Measurements from ENCODE around the gene AKR1C2. TPM values are rescaled to one million over a fixed set of nuclear protein-coding genes. Genes with fewer than 3 reads are reported as not detected.
A peak's percentile ranks its signal among the peaks of the same experiment; 100 is the strongest.
"Not testable (repeated sequence)": the region's sequence is repeated elsewhere in the genome, so short reads cannot be mapped to it uniquely, and the experiment has no call there.

AKR1C2 gene
- total and polyA plus RNA-seq, 7 experiments from 2014 or later = 0.15 TPM; not detected in 6

DNA sequence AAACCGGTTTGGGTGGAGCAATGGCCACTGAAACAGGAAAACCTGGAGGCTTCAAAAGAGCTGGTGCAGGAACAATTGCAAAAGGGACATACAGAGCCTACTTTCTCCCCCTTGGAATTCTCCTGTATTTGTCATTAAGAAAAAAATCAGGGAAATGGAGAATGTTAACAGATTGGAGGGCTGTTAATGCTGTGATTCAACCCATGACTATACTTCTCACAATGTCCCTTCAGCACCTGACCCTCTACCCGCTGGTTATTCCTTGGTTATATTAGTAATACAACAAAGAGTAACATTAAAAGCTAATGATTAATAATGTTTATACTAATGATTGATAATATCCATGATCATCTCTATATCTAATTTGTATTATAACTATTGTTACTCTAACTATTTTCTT, 34.4 kb upstream of the AKR1C2 start:
- Mint-ChIP-seq H3K4me1 (peaks cover 0 to 9% (median 0%) of the 10 kb centered on the region in 7 donors), H3K27me3 (peaks cover 0 to 23% (median 10%) of the 10 kb centered on the region in 5 donors), H3K4me3 (no peak overlapping the region), H3K9me3 (peaks cover 5 to 34% (median 16%) of the 10 kb centered on the region in 11 donors), H3K36me3 (peaks cover 0 to 21% (median 5%) of the 10 kb centered on the region in 5 donors), H3K27ac (no peak overlapping the region)
- H3K4me1 ChIP-seq (ENCODE audit: control insufficient read depth in 2 of 2, insufficient read depth in 2 of 2, low read length in 2 of 2) = no peaks in the 10 kb centered on the region
- DNase-seq (no peak), ATAC-seq (no peak)
- intact Hi-C loops (cut with micrococcal nuclease) = no loop called here
- no peaks in the 10 kb centered on the region for H3K27me3 ChIP-seq (ENCODE audit: control insufficient read depth in 2 of 2, insufficient read depth in 2 of 2, low read length in 2 of 2)
- no peak overlapping the region for H3K4me3 ChIP-seq (ENCODE audit: low read length)
- H3K27ac ChIP-seq (ENCODE audit: low read depth, low read length) = no peak overlapping the region
- ChIA-PET CTCF (no interaction called here), POLR2A (no interaction called here)
- H3K36me3 ChIP-seq (ENCODE audit: control insufficient read depth in 2 of 3, insufficient read depth in 3 of 3, low read length in 3 of 3) = no peaks in the 10 kb centered on the region
- H3K9me3 ChIP-seq (ENCODE audit: control insufficient read depth in 2 of 3, low read length in 3 of 3) = peaks cover 0 to 5% (median 0%) of the 10 kb centered on the region in 3 experiments

DNA sequence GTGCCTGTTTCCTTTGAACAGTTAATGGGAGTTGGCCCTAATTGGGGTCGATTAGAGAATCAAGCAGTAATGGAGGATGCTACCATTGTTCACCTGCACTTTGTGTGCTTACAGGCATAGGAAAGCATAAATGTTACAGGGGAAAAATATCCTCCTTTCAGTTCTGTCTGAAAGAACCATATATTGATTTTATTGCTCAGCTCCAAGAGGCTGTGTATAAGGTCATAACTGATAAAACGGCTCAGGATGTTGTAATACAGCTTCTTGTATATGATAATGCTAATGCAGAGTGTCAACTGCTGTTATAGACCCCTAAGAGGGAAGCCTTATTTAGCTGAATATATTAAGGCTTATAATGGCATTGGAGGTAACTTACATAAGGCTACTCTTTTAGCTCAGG, 32.9 kb upstream of the AKR1C2 start:
- H3K27me3 Mint-ChIP-seq = peaks cover 0 to 23% (median 10%) of the 10 kb centered on the region in 5 donors
- Histone ChIP-seq H3K4me3 (ENCODE audit: low read length) (no peak overlapping the region), H3K4me1 (ENCODE audit: control insufficient read depth in 2 of 2, insufficient read depth in 2 of 2, low read length in 2 of 2) (no peaks in the 10 kb centered on the region), H3K9me3 (ENCODE audit: control insufficient read depth in 2 of 3, low read length in 3 of 3) (peaks cover 0 to 8% (median 1%) of the 10 kb centered on the region in 3 experiments), H3K27ac (ENCODE audit: low read depth, low read length) (no peak overlapping the region), H3K36me3 (ENCODE audit: control insufficient read depth in 2 of 3, insufficient read depth in 3 of 3, low read length in 3 of 3) (no peaks in the 10 kb centered on the region), H3K27me3 (ENCODE audit: control insufficient read depth in 2 of 2, insufficient read depth in 2 of 2, low read length in 2 of 2) (no peaks in the 10 kb centered on the region)
- intact Hi-C loops (cut with micrococcal nuclease) = no loop called here
- DNase-seq = no peak
- H3K9me3 Mint-ChIP-seq = peaks cover 5 to 40% (median 20%) of the 10 kb centered on the region in 11 donors
- no peak for ATAC-seq
- ChIA-PET POLR2A (no interaction called here), CTCF (no interaction called here)
- H3K36me3 Mint-ChIP-seq = peaks cover 0 to 24% (median 5%) of the 10 kb centered on the region in 5 donors
- no peak overlapping the region for H3K4me3 Mint-ChIP-seq
- H3K4me1 Mint-ChIP-seq = peaks cover 0 to 6% (median 0%) of the 10 kb centered on the region in 7 donors
- H3K27ac Mint-ChIP-seq = no peak overlapping the region

DNA sequence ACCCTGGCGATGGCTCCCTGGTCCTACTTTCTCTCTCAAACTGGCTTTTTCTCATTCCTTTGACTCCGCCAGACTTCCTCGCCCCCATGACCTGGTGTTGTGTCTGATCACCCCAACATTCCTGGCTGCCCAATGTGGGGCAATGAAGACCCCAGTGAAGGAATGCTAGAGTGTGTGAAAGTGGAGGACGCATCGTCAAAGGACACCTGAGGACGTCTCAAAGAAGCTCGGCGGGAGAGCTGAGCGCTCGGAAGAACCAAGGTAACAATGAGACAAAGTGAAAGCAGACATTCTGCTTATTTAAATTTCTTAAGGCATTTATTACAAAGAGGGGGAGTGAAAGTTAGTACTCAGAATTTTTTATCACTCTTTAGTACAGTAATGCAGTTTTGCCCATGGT, 31.7 kb upstream of the AKR1C2 start:
- no peak overlapping the region for H3K27ac ChIP-seq (ENCODE audit: low read depth, low read length)
- H3K4me3 ChIP-seq (ENCODE audit: low read length) = no peak overlapping the region
- DNase-seq (no peak), ATAC-seq (no peak)
- no peaks in the 10 kb centered on the region for H3K4me1 ChIP-seq (ENCODE audit: control insufficient read depth in 2 of 2, insufficient read depth in 2 of 2, low read length in 2 of 2)
- H3K4me3 Mint-ChIP-seq = no peak overlapping the region
- H3K9me3 Mint-ChIP-seq = peaks cover 11 to 52% (median 31%) of the 10 kb centered on the region in 11 donors
- no peaks in the 10 kb centered on the region for H3K4me1 Mint-ChIP-seq
- H3K9me3 ChIP-seq (ENCODE audit: control insufficient read depth in 2 of 3, low read length in 3 of 3) = peaks cover 0 to 13% (median 3%) of the 10 kb centered on the region in 3 experiments
- H3K36me3 Mint-ChIP-seq = peaks cover 0 to 28% (median 5%) of the 10 kb centered on the region in 5 donors
- no peaks in the 10 kb centered on the region for H3K27me3 ChIP-seq (ENCODE audit: control insufficient read depth in 2 of 2, insufficient read depth in 2 of 2, low read length in 2 of 2)
- CTCF ChIA-PET = no interaction called here
- H3K27me3 Mint-ChIP-seq = peaks cover 0 to 16% (median 8%) of the 10 kb centered on the region in 5 donors
- H3K36me3 ChIP-seq (ENCODE audit: control insufficient read depth in 2 of 3, insufficient read depth in 3 of 3, low read length in 3 of 3) = no peaks in the 10 kb centered on the region
- POLR2A ChIA-PET = no interaction called here
- no peak overlapping the region for H3K27ac Mint-ChIP-seq
- intact Hi-C loops (cut with micrococcal nuclease) = no loop called here

DNA sequence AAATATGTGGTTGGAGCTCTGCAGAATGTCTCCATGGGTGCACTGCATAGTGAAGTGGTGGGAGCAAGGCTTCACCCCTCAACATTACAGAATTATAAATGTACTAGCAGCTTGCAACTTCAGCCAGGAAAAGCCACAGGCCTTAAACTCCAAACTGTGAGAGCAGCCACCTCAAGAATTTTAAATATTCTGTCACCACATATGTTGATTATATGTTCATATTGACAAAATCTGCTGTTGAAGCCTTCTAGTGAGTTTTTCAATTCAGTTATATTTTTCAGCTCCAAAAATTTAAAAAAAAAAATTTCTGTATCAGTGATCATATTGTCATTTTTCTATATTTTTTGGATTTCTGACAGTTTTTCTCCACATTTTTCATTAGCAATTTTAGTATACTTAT, 30.9 kb upstream of the AKR1C2 start:
- no peaks in the 10 kb centered on the region for H3K27me3 ChIP-seq (ENCODE audit: control insufficient read depth in 2 of 2, insufficient read depth in 2 of 2, low read length in 2 of 2)
- Mint-ChIP-seq H3K27me3 (peaks cover 0 to 16% (median 8%) of the 10 kb centered on the region in 5 donors), H3K9me3 (peaks cover 16 to 59% (median 38%) of the 10 kb centered on the region in 11 donors), H3K36me3 (peaks cover 0 to 32% (median 5%) of the 10 kb centered on the region in 5 donors), H3K4me1 (no peaks in the 10 kb centered on the region), H3K27ac (no peak overlapping the region), H3K4me3 (no peak overlapping the region)
- peaks cover 0 to 13% (median 3%) of the 10 kb centered on the region in 3 experiments for H3K9me3 ChIP-seq (ENCODE audit: control insufficient read depth in 2 of 3, low read length in 3 of 3)
- no peak overlapping the region for H3K4me3 ChIP-seq (ENCODE audit: low read length)
- no peak for DNase-seq
- POLR2A ChIA-PET = no interaction called here
- no peak overlapping the region for H3K27ac ChIP-seq (ENCODE audit: low read depth, low read length)
- no peaks in the 10 kb centered on the region for H3K4me1 ChIP-seq (ENCODE audit: control insufficient read depth in 2 of 2, insufficient read depth in 2 of 2, low read length in 2 of 2)
- intact Hi-C loops (cut with micrococcal nuclease) = no loop called here
- CTCF ChIA-PET = interaction anchor here (0.6 kb wide), 1 partner anchor 296 kb away, joined by 5 read pairs; no protein-coding TSS in a partner anchor
- H3K36me3 ChIP-seq (ENCODE audit: control insufficient read depth in 2 of 3, insufficient read depth in 3 of 3, low read length in 3 of 3) = no peaks in the 10 kb centered on the region
- no peak for ATAC-seq

DNA sequence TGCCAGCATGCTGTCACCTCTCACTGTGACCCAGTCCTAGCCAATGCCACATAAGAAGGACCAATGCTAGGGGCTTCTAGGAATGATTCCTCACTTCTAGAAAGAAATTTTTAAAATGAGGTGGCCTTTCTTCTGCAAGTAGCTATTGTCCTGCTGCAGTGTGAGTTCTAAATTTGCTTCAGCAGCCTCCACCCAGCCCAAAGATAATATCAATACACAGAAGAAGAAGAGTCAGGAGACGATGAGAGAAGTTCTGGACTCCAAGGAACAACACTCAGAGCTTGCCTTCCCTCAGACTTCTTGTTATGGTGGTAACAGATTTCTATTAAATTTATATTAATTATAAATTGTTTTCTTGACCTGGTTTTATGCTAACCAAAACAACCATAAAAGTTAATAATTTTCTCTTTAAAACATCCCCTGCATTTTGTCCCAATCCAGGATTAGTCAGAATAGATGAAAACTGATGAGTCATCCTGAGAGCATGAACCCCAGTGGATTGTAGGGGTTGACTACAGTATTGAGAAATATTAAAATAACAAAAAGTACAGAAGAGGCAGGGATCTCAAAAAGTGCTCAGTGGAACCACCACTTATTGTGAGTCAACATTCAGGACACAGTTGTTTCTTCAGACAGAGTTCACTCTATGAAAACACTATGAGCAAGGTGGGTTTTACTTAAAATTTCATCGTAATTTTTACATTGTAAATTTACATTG, 29.6 kb upstream of the AKR1C2 start:
- Mint-ChIP-seq H3K9me3 (peaks cover 16 to 68% (median 38%) of the 10 kb centered on the region in 11 donors), H3K4me1 (no peaks in the 10 kb centered on the region), H3K4me3 (no peak overlapping the region), H3K27me3 (peaks cover 0 to 16% (median 3%) of the 10 kb centered on the region in 5 donors), H3K27ac (peak overlapping the region in 1 of 9 donors; percentile 70), H3K36me3 (peaks cover 0 to 32% (median 5%) of the 10 kb centered on the region in 5 donors)
- ChIA-PET CTCF (no interaction called here), POLR2A (interaction anchor here (0.7 kb wide), 1 partner anchor 288 kb away, joined by 3 read pairs; no protein-coding TSS in a partner anchor)
- Histone ChIP-seq H3K27ac (ENCODE audit: low read depth, low read length) (no peak overlapping the region), H3K4me3 (ENCODE audit: low read length) (no peak overlapping the region), H3K4me1 (ENCODE audit: control insufficient read depth in 2 of 2, insufficient read depth in 2 of 2, low read length in 2 of 2) (no peaks in the 10 kb centered on the region), H3K36me3 (ENCODE audit: control insufficient read depth in 2 of 3, insufficient read depth in 3 of 3, low read length in 3 of 3) (no peaks in the 10 kb centered on the region), H3K9me3 (ENCODE audit: control insufficient read depth in 2 of 3, low read length in 3 of 3) (peaks cover 0 to 13% (median 3%) of the 10 kb centered on the region in 3 experiments), H3K27me3 (ENCODE audit: control insufficient read depth in 2 of 2, insufficient read depth in 2 of 2, low read length in 2 of 2) (no peaks in the 10 kb centered on the region)
- DNase-seq = no peak
- no peak for ATAC-seq
- intact Hi-C loops (cut with micrococcal nuclease) = no loop called here

DNA sequence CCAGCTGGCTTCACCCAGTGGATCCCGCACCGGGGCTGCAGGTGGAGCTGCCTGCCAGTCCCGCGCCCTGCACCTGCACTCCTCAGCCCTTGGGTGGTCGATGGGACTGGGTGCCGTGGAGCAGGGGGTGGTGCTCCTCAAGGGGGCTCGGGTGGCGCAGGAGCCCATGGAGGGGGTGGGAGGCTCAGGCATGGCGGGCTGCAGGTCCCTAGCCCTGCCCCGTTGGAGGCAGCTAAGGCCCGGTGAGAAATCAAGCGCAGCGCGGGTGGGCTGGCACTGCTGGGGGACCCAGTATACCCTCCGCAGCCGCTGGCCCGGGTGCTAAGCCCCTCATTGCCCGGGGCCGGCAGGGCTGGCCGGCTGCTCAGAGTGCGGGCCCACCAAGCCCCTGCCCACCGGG, 28.8 kb upstream of the AKR1C2 start:
- DNase-seq; H3K4me1 ChIP-seq (ENCODE audit: control insufficient read depth in 2 of 2, insufficient read depth in 2 of 2, low read length in 2 of 2); H3K4me3 ChIP-seq (ENCODE audit: low read length); H3K27ac Mint-ChIP-seq; H3K27ac ChIP-seq (ENCODE audit: low read depth, low read length); H3K4me3 Mint-ChIP-seq; H3K36me3 ChIP-seq (ENCODE audit: control insufficient read depth in 2 of 3, insufficient read depth in 3 of 3, low read length in 3 of 3); POLR2A ChIA-PET; intact Hi-C loops (cut with micrococcal nuclease); H3K4me1 Mint-ChIP-seq; CTCF ChIA-PET; H3K27me3 ChIP-seq (ENCODE audit: control insufficient read depth in 2 of 2, insufficient read depth in 2 of 2, low read length in 2 of 2); ATAC-seq: not testable (repeated sequence)
- Mint-ChIP-seq H3K36me3 (peaks cover 0 to 32% (median under 1%) of the 10 kb centered on the region in 5 donors), H3K9me3 (peaks cover 16 to 68% (median 38%) of the 10 kb centered on the region in 11 donors), H3K27me3 (peaks cover 0 to 13% (median 4%) of the 10 kb centered on the region in 5 donors)
- H3K9me3 ChIP-seq (ENCODE audit: control insufficient read depth in 2 of 3, low read length in 3 of 3) = peaks cover 0 to 13% (median 3%) of the 10 kb centered on the region in 3 experiments
